Body of pancreas (tissue), 4 donors: ENCODE measurements around the gene SELENOM.

ENCODE experiments used
- CTCF ChIP-seq, 7 experiments: fragments of 450-650 bp in 4 of 7; fragments of 200-600 bp in 3 of 7; sonication (generic) in 3 of 7; IDR thresholded peaks; one replicate each; pipeline ENCODE4 v1.5.1; 2016 to 2019; ENCODE audit warnings: antibody characterized with exemption in 7 of 7
- POLR2A ChIP-seq, 3 donors: fragments of 450-650 bp; IDR thresholded peaks; one replicate each; pipeline ENCODE4 v1.6.1; 2016; ENCODE audit warnings: antibody characterized with exemption in 3 of 3, mild to moderate bottlenecking in 2 of 3

DNA sequence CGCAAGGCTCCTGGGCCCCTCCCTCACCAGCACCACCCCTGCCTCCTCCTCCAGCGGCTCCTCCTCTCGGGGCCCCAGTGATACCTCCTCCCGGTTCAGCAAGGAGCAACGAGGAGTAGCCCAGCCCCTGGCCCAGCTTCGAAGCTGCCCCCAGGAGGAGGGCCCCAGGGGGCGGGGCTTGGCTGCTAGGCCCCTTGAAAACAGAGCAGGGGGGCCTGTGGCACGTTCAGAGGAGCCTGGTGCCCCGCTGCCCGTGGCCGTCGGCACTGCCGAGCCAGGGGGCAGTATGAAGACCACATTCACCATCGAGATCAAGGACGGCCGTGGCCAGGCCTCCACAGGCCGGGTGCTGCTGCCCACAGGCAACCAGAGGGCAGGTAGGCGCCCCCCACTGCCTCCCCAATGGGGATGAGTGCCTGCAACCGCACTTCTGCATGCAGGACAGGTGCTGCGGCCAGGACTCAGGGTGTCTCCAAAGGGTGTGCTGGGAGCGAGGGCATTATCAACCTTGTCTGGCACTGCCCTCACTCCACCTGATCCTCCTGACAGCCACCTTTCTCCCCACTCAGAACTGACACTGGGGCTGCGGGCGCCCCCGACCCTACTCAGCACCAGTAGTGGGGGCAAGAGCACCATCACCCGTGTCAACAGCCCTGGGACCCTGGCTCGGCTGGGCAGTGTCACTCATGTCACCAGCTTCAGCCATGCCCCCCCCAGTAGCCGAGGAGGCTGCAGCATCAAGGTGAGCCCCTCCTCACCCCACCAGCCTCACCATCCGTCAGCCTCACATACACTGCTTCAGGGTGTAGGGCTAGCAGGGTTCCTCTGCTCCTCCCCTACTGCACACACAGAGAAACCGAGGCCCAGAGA is 16.0 kb downstream of the SELENOM start:
- TF ChIP-seq CTCF (IDR thresholded peaks at IDR 0.05) (no peak), POLR2A (IDR thresholded peaks at IDR 0.05) (no peak)
